ENCODE data around the gene PYGM.
A peak's percentile ranks its signal among the peaks of the same experiment; 100 is the strongest.

PYGM gene

GRCh38 chr11:64754124-64754918, 5.5 kb downstream of the PYGM start:
- no peak for DNase-seq (ENCODE audit: low read depth in 1 of 2, low spot score in 1 of 2)

DNA sequence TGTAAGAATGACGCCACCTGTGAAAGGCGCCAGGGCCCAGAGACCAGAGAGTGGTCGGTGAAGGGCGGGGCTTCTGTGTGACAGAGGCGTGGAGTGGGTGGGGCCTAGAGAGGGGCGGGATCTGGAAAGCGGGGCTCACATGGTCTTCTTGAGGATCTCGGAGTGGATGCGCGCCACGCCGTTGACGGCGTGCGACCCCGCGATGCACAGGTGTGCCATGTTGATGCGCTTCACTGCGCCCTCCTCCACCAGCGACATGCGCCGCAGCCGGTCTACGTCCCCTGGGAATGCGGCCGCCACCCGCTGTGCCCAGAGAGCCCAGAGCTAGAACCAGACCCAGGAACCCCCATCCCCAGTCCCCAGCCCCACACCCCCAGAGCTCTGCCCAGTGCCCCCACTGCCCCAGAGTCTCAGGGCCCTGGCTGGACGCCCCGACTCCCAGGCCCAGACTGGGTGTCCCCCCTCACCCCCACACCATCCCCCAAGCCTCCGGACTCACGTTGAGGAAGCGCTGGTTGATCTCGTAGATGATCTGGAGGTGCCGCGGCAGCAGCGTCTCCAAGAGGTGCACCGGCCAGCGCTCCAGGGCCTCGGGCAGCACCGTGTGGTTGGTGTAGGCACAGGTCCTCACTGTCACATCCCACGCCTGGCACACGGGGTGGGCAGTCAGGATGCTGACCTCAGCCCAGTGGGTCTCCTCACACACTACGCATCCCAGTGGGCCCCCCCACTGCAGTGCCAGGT, 6.2 kb downstream of the PYGM start:
- DNase-seq (ENCODE audit: low read depth in 1 of 2, low spot score in 1 of 2), result no peak

- DNase-seq (ENCODE audit: low read depth in 1 of 2, low spot score in 1 of 2), result no peak
Measured at GRCh38 chr11:64753019-64753379, 6.8 kb downstream of the PYGM start.

DNA sequence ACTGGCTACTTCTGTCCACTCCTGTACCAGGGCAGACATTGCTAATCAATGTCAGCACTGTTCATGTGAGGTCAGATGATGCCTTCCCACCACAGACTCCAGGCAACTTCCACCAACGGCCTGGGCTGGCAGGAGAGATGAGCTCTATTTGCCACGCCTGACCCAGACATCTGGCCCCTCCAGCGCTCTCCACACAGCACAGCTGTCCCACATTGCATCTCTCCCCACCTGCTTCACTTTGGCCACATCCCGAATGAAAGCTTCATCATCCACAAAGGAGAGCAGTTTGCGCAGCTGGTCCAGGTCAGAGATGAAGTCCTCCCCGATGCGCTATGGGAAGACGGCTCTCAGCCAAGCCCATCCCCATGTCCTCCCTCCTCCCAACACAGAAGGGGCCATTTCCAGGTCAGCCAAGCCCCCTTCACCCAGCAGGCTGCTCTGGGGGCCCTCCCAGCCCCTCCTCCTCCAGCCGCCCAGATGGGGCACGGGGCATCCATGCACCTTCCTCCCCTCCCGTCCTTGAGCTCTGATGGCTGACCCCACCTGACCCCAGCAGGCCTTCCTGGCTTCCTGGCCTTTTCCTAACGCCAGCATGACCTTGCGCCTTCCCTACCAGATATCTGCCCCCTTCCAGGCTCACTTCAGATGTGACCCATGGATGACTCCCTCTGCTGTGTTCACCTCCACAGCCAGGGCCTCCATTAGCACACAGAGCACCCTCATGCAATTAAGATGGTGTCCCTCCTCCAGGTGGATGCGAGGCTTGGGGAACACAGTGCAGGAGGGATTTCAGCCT, 7.4 kb downstream of the PYGM start:
- DNase-seq (ENCODE audit: low read depth in 1 of 2, low spot score in 1 of 2), result no peak

DNA sequence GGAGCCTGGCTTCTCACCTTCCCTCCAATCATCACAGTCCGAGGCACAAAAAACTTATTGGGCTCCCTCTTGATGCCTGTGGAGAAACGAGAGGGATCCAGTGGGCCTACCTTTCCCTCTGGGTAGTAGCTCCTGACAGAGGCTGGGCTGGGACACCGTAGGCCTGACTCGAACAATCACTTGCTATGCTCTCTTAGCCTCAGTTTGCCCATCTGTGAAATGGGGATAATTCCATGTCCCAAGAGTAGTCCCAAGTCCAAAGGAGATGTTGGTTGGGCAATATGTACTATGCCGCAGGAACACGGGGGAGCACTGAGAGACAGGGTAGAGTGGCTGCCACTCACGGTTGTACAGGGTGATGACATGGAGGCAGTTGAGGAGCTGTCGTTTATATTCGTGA, 8.2 kb downstream of the PYGM start:
- no peak for DNase-seq (ENCODE audit: low read depth in 1 of 2, low spot score in 1 of 2)

GRCh38 chr11:64751136-64751535, 8.6 kb downstream of the PYGM start:
- DNase-seq (ENCODE audit: low read depth in 1 of 2, low spot score in 1 of 2), result no peak

- no peak for DNase-seq (ENCODE audit: low read depth in 1 of 2, low spot score in 1 of 2)
Measured at GRCh38 chr11:64750361-64751054, 9.3 kb downstream of the PYGM start.

GRCh38 chr11:64747961-64748665, 11.7 kb downstream of the PYGM start:
- DNase-seq (ENCODE audit: low read depth in 1 of 2, low spot score in 1 of 2), result no peak

DNA sequence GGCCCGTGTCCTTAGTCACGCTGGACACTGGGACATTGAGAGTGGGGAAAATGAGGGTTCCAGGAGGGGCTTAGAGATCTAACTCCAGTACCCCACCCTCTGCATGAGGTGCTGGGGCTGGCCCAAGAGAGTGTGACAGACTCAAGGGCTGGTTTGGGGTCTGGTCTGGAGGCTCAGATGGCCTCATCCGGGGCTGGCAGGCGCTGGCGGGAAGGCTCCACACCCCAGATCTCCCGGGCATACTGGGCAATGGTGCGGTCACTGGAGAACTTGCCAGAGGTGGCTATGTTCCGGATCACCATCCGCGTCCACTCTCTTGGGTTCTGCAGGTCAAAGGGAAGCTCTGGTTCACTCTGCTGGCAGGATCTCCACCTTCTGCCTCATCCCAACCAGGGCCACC, 13.3 kb downstream of the PYGM start:
- no peak for DNase-seq (ENCODE audit: low read depth in 1 of 2, low spot score in 1 of 2)

DNA sequence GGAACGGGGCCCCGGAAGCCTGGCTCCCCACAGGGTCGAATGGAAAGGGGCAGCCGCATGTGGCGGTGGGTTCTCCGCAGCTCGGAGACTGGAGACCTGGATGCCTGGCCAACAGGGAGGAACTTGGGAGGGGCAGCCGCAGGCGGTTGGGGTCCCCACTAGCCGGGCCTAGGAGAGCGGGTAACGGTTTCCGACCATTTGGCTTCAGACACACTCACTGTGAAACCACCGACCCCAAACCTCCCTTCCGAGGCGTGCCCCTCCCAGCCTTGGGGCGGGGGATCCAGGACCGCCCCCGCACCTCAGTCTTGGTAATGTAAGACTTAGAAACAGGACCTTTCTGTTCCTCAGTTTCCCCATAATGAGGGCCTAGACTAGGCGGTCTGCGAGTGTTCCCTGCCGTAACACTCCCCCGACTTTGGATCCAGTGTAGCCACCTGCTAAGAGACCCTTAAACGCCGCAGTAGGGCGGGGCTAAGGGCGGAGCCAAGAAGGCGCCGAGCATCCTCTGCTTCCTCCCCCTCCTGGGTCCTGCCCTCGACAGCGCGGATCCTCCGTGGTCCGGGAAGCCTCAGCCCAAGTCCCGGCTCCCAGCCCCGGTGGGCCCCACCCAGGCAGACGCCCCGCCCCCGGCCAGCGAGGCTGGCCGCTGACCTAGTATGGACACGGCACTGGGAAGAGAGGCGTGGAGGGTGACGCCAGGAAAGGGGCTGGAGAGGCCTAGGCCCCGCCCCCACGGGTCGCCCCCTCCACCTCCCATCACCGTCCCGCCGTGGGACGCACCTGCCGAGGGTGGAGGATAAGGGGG, 14.0 kb downstream of the PYGM start:
- peak; percentile 45 to 53 for DNase-seq (ENCODE audit: low read depth in 1 of 2, low spot score in 1 of 2)

DNA sequence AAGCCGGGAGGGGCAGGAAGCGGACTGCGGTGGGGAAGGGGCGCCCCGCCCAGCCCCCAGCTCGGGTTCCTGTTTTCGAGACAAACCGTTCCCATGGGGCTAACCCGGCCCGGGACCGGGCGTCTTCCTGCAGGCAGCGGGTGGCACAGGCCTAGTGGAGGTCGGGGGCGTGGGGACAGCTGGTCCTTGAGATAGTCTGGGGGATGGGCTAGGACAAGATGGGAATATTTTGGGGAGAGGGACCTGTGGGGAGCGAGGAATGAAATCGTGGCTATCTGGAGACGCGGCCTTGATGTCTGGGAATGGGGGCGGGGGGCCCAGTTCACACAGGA, 14.6 kb downstream of the PYGM start:
- peak; percentile 36 to 76 for DNase-seq (ENCODE audit: low read depth in 1 of 2, low spot score in 1 of 2)

GRCh38 chr11:64744544-64745188, 15.1 kb downstream of the PYGM start:
- no peak for DNase-seq (ENCODE audit: low read depth in 1 of 2, low spot score in 1 of 2)

DNA sequence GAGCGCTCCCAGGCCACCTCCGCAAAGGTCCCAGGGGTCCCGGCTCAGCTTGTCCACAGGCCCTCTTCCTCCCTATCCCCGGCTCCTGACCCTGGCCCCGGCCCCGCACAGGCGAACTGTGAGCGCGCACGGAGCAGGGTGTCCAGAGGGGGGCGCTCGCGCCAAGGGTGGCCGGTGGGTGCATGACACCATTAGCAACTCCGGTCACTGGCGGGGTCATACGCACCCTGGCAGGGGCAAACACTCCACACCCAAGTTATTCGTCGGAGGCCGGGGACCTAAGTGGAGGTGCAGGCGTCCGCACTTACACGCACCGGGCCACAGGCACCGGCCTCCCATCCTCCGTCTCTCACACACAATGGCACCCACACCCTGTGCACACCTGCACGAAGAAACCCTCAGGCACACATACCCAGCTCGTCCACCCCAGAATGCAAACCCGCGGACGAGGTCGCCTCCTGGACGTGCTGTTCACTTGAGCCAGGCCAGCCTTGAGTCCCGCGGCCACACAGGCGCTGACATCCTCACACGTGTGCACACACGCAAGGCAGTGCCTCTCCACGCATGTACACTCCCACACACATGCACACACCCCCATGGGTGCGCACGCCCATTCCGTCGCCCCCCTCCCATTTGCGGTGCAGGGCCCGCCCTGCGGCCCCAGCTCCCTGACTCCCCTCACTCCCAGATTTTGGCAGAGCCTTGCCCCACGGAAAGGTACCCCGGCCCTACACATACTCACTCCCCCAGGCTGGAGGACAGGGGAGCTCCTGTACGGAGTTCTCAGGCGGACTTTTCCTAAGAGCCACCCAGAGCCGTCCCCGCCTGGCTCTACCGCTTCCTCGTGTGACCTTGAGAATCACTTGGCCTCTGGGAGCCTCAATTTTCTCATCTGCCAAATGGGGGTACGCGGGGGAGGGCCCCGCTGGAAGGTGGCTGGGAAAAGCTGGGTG, 15.9 kb downstream of the PYGM start, which contains the start of gene RASGRP2:
RASGRP2 (minus strand) TSS at position 552 of the 953 bp plus-strand sequence. CDS start 1,276 bp downstream, outside the sequence.
- DNase-seq (ENCODE audit: low read depth in 1 of 2, low spot score in 1 of 2), result peak; percentile 68 to 76

DNA sequence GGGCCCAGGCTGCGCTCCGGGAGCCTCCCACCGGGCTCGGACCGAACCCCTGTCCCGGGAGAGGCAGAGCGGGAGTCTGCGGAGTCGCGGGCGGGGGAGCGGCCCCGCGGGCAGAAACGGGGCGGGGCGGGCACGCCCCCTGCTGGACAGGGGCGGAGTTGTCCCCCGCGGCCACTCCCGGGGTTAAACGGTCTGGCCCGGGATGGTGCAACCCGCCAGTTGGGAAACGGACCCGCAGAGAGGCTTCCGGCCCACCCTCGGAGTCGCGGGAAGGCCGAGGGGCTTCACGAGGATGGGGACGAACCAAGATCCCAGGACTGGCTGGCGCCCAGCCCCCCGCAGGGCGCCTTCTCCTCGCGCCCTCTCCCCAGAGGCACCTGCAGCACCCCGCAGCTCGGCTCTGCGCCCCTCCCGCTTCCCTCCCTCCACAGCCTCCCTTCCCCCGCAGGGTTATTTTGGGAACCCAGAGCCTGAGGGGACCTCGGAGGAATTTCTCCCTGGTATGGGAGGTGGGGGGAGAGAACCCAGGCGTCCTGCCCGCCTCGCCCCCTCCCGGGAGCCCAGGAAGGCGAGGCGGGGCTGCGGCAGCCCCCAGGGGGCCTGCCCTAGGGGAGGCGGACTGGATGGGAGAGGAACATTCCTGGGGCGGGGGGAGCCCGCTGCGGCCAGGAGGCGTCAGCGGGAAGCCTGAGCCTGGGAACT, 16.7 kb downstream of the PYGM start:
- DNase-seq (ENCODE audit: low read depth in 1 of 2, low spot score in 1 of 2), result peak; percentile 64 to 71

- no peak for DNase-seq (ENCODE audit: low read depth in 1 of 2, low spot score in 1 of 2)
Measured at GRCh38 chr11:64742087-64742888, 17.5 kb downstream of the PYGM start.

GRCh38 chr11:64741375-64742086, 18.2 kb downstream of the PYGM start:
- DNase-seq (ENCODE audit: low read depth in 1 of 2, low spot score in 1 of 2), result no peak
